Fibroblast of lung (primary cell): Measurements from ENCODE around the gene MLIP. TPM values are rescaled to one million over a fixed set of nuclear protein-coding genes. Genes with fewer than 3 reads are reported as not detected.

Experiments used
- DNase-seq, 2 donors: peaks; one replicate each; pipeline versions ENCODE4 v3.0.0 to v3.0.0-alpha.2; 2010; ENCODE audit warnings: low read depth in 2 of 2
- H2AFZ ChIP-seq: 2 replicates; pipeline ENCODE4 v1.5.1; 2012; ENCODE audit warnings: low read length, control low read depth, inconsistent platforms
- H3K27ac ChIP-seq: 2 replicates; pipeline ENCODE4 v1.5.1; 2011; ENCODE audit warnings: low read length, control low read depth; ENCODE audit not compliant: insufficient read depth
- H3K27me3 ChIP-seq: 2 replicates; pipeline ENCODE4 v1.5.1; 2011; ENCODE audit warnings: mild to moderate bottlenecking, low read length; ENCODE audit not compliant: control insufficient read depth, insufficient read depth
- H3K36me3 ChIP-seq: 2 replicates; pipeline ENCODE4 v1.5.1; 2011; ENCODE audit warnings: low read length; ENCODE audit not compliant: control insufficient read depth, insufficient read depth
- H3K4me1 ChIP-seq: 2 replicates; pipeline ENCODE4 v1.5.1; 2011; ENCODE audit warnings: low read length; ENCODE audit not compliant: control insufficient read depth, insufficient read depth; ENCODE audit errors: extremely low read depth
- H3K4me2 ChIP-seq: 2 replicates; pipeline ENCODE4 v1.5.1; 2011; ENCODE audit warnings: low read length, control low read depth; ENCODE audit not compliant: insufficient read depth; ENCODE audit errors: extremely low read depth
- H3K4me3 ChIP-seq, 4 experiments: fragments of 200-600 bp in 1 of 4; sonication (generic) in 1 of 4; replicated peaks in 1 of 4; 2 replicates each; pipeline ENCODE4 v1.5.1; 2011 to 2016; ENCODE audit warnings: low read length in 4 of 4, low read depth in 3 of 4, mild to moderate bottlenecking in 3 of 4, control low read depth in 2 of 4, inconsistent platforms in 1 of 4, mixed read lengths in 1 of 4; ENCODE audit not compliant: insufficient read depth in 1 of 4; ENCODE audit errors: control extremely low read depth in 1 of 4
- H3K79me2 ChIP-seq: 2 replicates; pipeline ENCODE4 v1.5.1; 2012; ENCODE audit warnings: mild to moderate bottlenecking, low read length, inconsistent platforms; ENCODE audit not compliant: control insufficient read depth, insufficient read depth
- H3K9ac ChIP-seq: 2 replicates; pipeline ENCODE4 v1.5.1; 2011; ENCODE audit warnings: mild to moderate bottlenecking, low read length, control low read depth; ENCODE audit not compliant: insufficient read depth
- H3K9me3 ChIP-seq: 2 replicates; pipeline ENCODE4 v1.5.1; 2012; ENCODE audit warnings: low read depth, low read length; ENCODE audit not compliant: control insufficient read depth, insufficient read depth
- H4K20me1 ChIP-seq: 2 replicates; pipeline ENCODE4 v1.5.1; 2011; ENCODE audit warnings: low read length; ENCODE audit not compliant: control insufficient read depth, insufficient read depth; ENCODE audit errors: extremely low read depth
- CTCF ChIP-seq, 2 donors: IDR thresholded peaks in 1 of 2; conservative IDR thresholded peaks in 1 of 2; 1 replicate in 1 of 2; 2 replicates in 1 of 2; pipeline ENCODE4 v1.5.1; 2011 to 2012; ENCODE audit warnings: low read length in 2 of 2, control low read depth in 1 of 2, inconsistent platforms in 1 of 2, low read depth in 1 of 2, mild to moderate bottlenecking in 1 of 2
- EZH2 ChIP-seq: IDR thresholded peaks from 2 replicates; pipeline ENCODE4 v1.5.1; 2012; ENCODE audit warnings: low read length, control low read depth, mild to moderate bottlenecking; ENCODE audit errors: missing control alignments
- polyA plus RNA-seq, 2 donors: library from polyadenylated mRNA; depleted of rRNA in 1 of 2; stranded (reverse) in 1 of 2; unstranded in 1 of 2; fragments of >200 nt; gene quantifications; 2 replicates each; pipeline ENCODE4 v1.2.1, GENCODE V29; 2011 to 2012; ENCODE audit warnings: missing spikeins in 1 of 2
- total RNA-seq: library from RNA; depleted of rRNA; stranded (reverse); fragments of >200 nt; gene quantifications from 2 replicates; pipeline ENCODE4 v1.2.1, GENCODE V29; 2014

The MLIP gene
- total and polyA plus RNA-seq, 2 donors (not counting 1 experiment from before 2014, with no cell fraction given) = 0.07 TPM; not detected in 1

- Histone ChIP-seq H3K36me3 (no peaks in the 10 kb centered on the region), H3K4me3 (no peak overlapping the region), H2AFZ (no peak overlapping the region), H4K20me1 (no peaks in the 10 kb centered on the region), H3K79me2 (no peaks in the 10 kb centered on the region), H3K4me2 (no peak overlapping the region), H3K4me1 (no peaks in the 10 kb centered on the region), H3K9ac (no peak overlapping the region), H3K27ac (no peak overlapping the region), H3K27me3 (no peaks in the 10 kb centered on the region), H3K9me3 (no peaks in the 10 kb centered on the region)
- no peak for TF ChIP-seq CTCF (conservative IDR thresholded peaks at IDR 0.05 in 1 of 2, IDR thresholded peaks at IDR 0.05 in 1 of 2; ENCODE audit: low read depth in 1 of 2, low read length in 2 of 2)
- TF ChIP-seq EZH2 = no peak
- DNase-seq = no peak
Observed at GRCh38 chr6:54216336-54216735, 105.1 kb downstream of the MLIP start.

- Histone ChIP-seq H3K9ac (no peak overlapping the region), H3K27ac (no peak overlapping the region), H3K4me3 (no peak overlapping the region), H3K9me3 (no peaks in the 10 kb centered on the region), H3K36me3 (no peaks in the 10 kb centered on the region), H3K4me1 (no peaks in the 10 kb centered on the region), H3K4me2 (no peak overlapping the region), H4K20me1 (no peaks in the 10 kb centered on the region), H2AFZ (no peak overlapping the region), H3K27me3 (no peaks in the 10 kb centered on the region), H3K79me2 (no peaks in the 10 kb centered on the region)
- TF ChIP-seq CTCF (conservative IDR thresholded peaks at IDR 0.05 in 1 of 2, IDR thresholded peaks at IDR 0.05 in 1 of 2; ENCODE audit: low read depth in 1 of 2, low read length in 2 of 2) (no peak), EZH2 (no peak)
- DNase-seq = no peak
Observed at GRCh38 chr6:54217018-54217417, 105.8 kb downstream of the MLIP start.

- no peaks in the 10 kb centered on the region for H4K20me1 ChIP-seq
- H3K27me3 ChIP-seq = no peaks in the 10 kb centered on the region
- no peaks in the 10 kb centered on the region for H3K36me3 ChIP-seq
- no peak overlapping the region for H3K4me2 ChIP-seq
- H3K27ac ChIP-seq = no peak overlapping the region
- DNase-seq = no peak
- no peak overlapping the region for H3K4me3 ChIP-seq
- H3K9me3 ChIP-seq = no peaks in the 10 kb centered on the region
- no peak overlapping the region for H2AFZ ChIP-seq
- no peak overlapping the region for H3K9ac ChIP-seq
- no peaks in the 10 kb centered on the region for H3K79me2 ChIP-seq
- TF ChIP-seq CTCF (conservative IDR thresholded peaks at IDR 0.05 in 1 of 2, IDR thresholded peaks at IDR 0.05 in 1 of 2; ENCODE audit: low read depth in 1 of 2, low read length in 2 of 2) = no peak
- TF ChIP-seq EZH2 = no peak
- no peaks in the 10 kb centered on the region for H3K4me1 ChIP-seq
Observed at GRCh38 chr6:54222217-54222616, 111.0 kb downstream of the MLIP start.
